D341Med (cell line): ENCODE measurements around the gene FBLN1.

Source experiments
- DNase-seq: peaks from one replicate; pipeline ENCODE4 v3.0.0; 2012; ENCODE audit warnings: low spot score

The FBLN1 gene

GRCh38 chr22:45571089-45571488, 68.4 kb downstream of the FBLN1 start:
- DNase-seq: no peak

- DNase-seq: no peak
Observed at GRCh38 chr22:45572444-45572843, 69.8 kb downstream of the FBLN1 start.

- DNase-seq: no peak
Observed at GRCh38 chr22:45574069-45574703, 71.5 kb downstream of the FBLN1 start.

- DNase-seq: no peak
Observed at GRCh38 chr22:45575173-45575572, 72.5 kb downstream of the FBLN1 start.

- DNase-seq: no peak
Observed at GRCh38 chr22:45575607-45576272, 73.1 kb downstream of the FBLN1 start.

GRCh38 chr22:45576273-45576625, 73.6 kb downstream of the FBLN1 start:
- no peak for DNase-seq

GRCh38 chr22:45576730-45577464, 74.2 kb downstream of the FBLN1 start:
- no peak for DNase-seq

- DNase-seq: peak; percentile 89
Observed at GRCh38 chr22:45577746-45578523, 75.3 kb downstream of the FBLN1 start.

GRCh38 chr22:45578524-45579147, 76.0 kb downstream of the FBLN1 start:
- DNase-seq: no peak

- no peak for DNase-seq
Observed at GRCh38 chr22:45579306-45579705, 76.6 kb downstream of the FBLN1 start.

- DNase-seq: no peak
Observed at GRCh38 chr22:45579806-45580725, 77.4 kb downstream of the FBLN1 start.

GRCh38 chr22:45580726-45581381, 78.2 kb downstream of the FBLN1 start:
- DNase-seq: no peak

GRCh38 chr22:45581549-45582080, 78.9 kb downstream of the FBLN1 start:
- no peak for DNase-seq

- no peak for DNase-seq
Observed at GRCh38 chr22:45582236-45582954, 79.7 kb downstream of the FBLN1 start.

- no peak for DNase-seq
Observed at GRCh38 chr22:45582955-45583320, 80.3 kb downstream of the FBLN1 start.

- no peak for DNase-seq
Observed at GRCh38 chr22:45583504-45583903, 80.8 kb downstream of the FBLN1 start.

- DNase-seq: no peak
Observed at GRCh38 chr22:45584121-45584570, 81.5 kb downstream of the FBLN1 start.

GRCh38 chr22:45584621-45585436, 82.1 kb downstream of the FBLN1 start:
- no peak for DNase-seq

- DNase-seq: no peak
Observed at GRCh38 chr22:45585437-45585755, 82.7 kb downstream of the FBLN1 start.
